GM18861 (cell line): Measurements from ENCODE around the gene DGKZ.

Experiments
- ATAC-seq: cut with Tn5 transposase; IDR thresholded peaks from one replicate; pipeline ENCODE4 v1.9.1; 2021; ENCODE audit not compliant: unreplicated experiment

Gene DGKZ

GRCh38 chr11:46427364-46427763 is 80.1 kb downstream of the DGKZ start:
- ATAC-seq, result no peak

- ATAC-seq, result no peak
These were observed 82.5 kb downstream of the DGKZ start for GRCh38 chr11:46429717-46430116.
